ENCODE measurements around the gene RAB11FIP4. TPM values are rescaled to one million over a fixed set of nuclear protein-coding genes. Genes with fewer than 3 reads are reported as not detected.

RAB11FIP4 gene
- total and polyA plus RNA-seq, 2 of the 8 experiments (the other 6 are each of a cell fraction or from before 2014, with no cell fraction given) = 21.7 to 53.2 TPM

DNA sequence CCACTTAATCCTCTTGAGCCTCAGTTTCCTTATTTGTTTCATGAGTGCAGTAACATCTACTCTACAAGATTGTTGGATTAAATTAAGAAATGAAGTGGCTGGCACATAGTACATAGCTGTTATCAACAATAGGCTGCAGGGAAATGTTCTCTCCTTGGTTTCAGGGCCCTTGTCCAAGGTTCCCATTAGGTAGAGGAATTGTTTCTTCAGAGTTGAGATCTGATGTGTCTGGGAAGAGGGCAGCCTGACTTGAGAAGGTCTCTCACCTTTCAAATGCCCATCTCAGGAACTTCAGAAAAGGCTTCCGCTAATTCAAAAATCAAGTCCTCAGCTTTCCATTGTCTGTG lies 87.6 kb downstream of the RAB11FIP4 start:
- no peaks in the 10 kb centered on the region; a peak in 1 of 7 replicates for H3K4me1 ChIP-seq (replicated peaks in 1 of 4; ENCODE audit: control insufficient read depth in 3 of 4, insufficient read depth in 4 of 4, low read length in 3 of 4)
- no peak for TF ChIP-seq HDAC2 (IDR thresholded peaks at IDR 0.05; ENCODE audit: borderline replicate concordance in 1 of 2, low read depth in 2 of 2, low read length in 2 of 2)
- TF ChIP-seq JUND (IDR thresholded peaks at IDR 0.05; ENCODE audit: low read length) = no peak
- TF ChIP-seq TAF7 (optimal IDR thresholded peaks at IDR 0.05; ENCODE audit: borderline replicate concordance, low read depth, low read length) = no peak
- TF ChIP-seq GTF2F1 (IDR thresholded peaks at IDR 0.05; ENCODE audit: borderline replicate concordance, low read depth, low read length) = no peak
- TF ChIP-seq GABPA (IDR thresholded peaks at IDR 0.05; ENCODE audit: borderline replicate concordance, insufficient read depth, low read length) = no peak
- no peak for TF ChIP-seq SIRT6 (IDR thresholded peaks at IDR 0.05; ENCODE audit: low read length)
- no peak for TF ChIP-seq BRCA1 (IDR thresholded peaks at IDR 0.05; ENCODE audit: low read depth, low read length)
- no peak for TF ChIP-seq CEBPB (IDR thresholded peaks at IDR 0.05; ENCODE audit: low read depth, low read length)
- no peak for TF ChIP-seq PHF8 (conservative IDR thresholded peaks at IDR 0.05; ENCODE audit: low read depth, low read length)
- TF ChIP-seq, protein P1, sequence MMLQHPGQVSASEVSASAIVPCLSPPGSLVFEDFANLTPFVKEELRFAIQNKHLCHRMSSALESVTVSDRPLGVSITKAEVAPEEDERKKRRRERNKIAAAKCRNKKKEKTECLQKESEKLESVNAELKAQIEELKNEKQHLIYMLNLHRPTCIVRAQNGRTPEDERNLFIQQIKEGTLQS (IDR thresholded peaks at IDR 0.05; ENCODE audit: insufficient read depth, low read depth, low read length) = no peak
- no peak for TF ChIP-seq KDM4A (IDR thresholded peaks at IDR 0.05; ENCODE audit: low read depth, low read length, severe bottlenecking)
- no peak for TF ChIP-seq RBBP5 (IDR thresholded peaks at IDR 0.05; ENCODE audit: borderline replicate concordance, low read depth, low read length)
- TF ChIP-seq SRF (IDR thresholded peaks at IDR 0.05; ENCODE audit: low read depth, low read length) = no peak
- no peak for TF ChIP-seq TBP (IDR thresholded peaks at IDR 0.05; ENCODE audit: low read depth, low read length)

More for the DNA sequence above, 87.6 kb downstream of the RAB11FIP4 start:
- no peak overlapping the region for H2BK5ac ChIP-seq (ENCODE audit: low read depth, low read length)
- H3K4me2 ChIP-seq (ENCODE audit: insufficient read depth in 1 of 2, low read depth in 2 of 2, low read length in 2 of 2) = no peak overlapping the region
- no peak overlapping the region for H3K9ac ChIP-seq (replicated peaks in 1 of 4; ENCODE audit: extremely low read depth in 1 of 4, low read depth in 3 of 4, low read length in 3 of 4)
- FAIRE-seq (no peak), DNase-seq (ENCODE audit: low read depth in 1 of 2, low spot score in 2 of 2) (no peak)
- H3K18ac ChIP-seq (ENCODE audit: extremely low read depth, low read length) = no peak overlapping the region
- H3K4me3 ChIP-seq (ENCODE audit: extremely low read depth in 1 of 4, insufficient read depth in 2 of 4, low read depth in 3 of 4, low read length in 4 of 4) = no peak overlapping the region
- no peak overlapping the region for H2AFZ ChIP-seq (ENCODE audit: low read length)
- H4K91ac ChIP-seq (replicated peaks; ENCODE audit: insufficient read length, low read length) = no peak overlapping the region
- H3K79me2 ChIP-seq (ENCODE audit: control insufficient read depth in 1 of 2, insufficient read depth in 2 of 2, low read length in 2 of 2) = no peaks in the 10 kb centered on the region
- no peak overlapping the region for H3K4ac ChIP-seq (replicated peaks; ENCODE audit: insufficient read length, low read depth, low read length)
- ChIA-PET POLR2A (ENCODE audit: partially characterized antibody) (interaction anchor here (1.0 kb wide), 1 partner anchor 10 kb away, joined by 3 read pairs; no protein-coding TSS in a partner anchor), CTCF (ENCODE audit: partially characterized antibody) (interaction anchor here (1.1 to 1.2 kb wide), 4 partner anchors 10 to 42 kb away, joined by 3 to 7 read pairs (median 4); no protein-coding TSS in a partner anchor)
- no peak overlapping the region for H2BK12ac ChIP-seq (ENCODE audit: low read depth, low read length)
- H3K9me3 ChIP-seq (ENCODE audit: insufficient read depth in 2 of 2, low read depth in 1 of 2, low read length in 1 of 2) = no peaks in the 10 kb centered on the region
- no peaks in the 10 kb centered on the region for H3K36me3 ChIP-seq (ENCODE audit: control insufficient read depth in 2 of 4, insufficient read depth in 4 of 4, low read length in 3 of 4)
- H3K14ac ChIP-seq (ENCODE audit: insufficient read length) = no peak overlapping the region
- H3K79me1 ChIP-seq (ENCODE audit: low read depth, low read length) = no peaks in the 10 kb centered on the region
- H4K20me1 ChIP-seq (replicated peaks in 1 of 2; ENCODE audit: control insufficient read depth in 1 of 2, insufficient read depth in 2 of 2, low read length in 2 of 2) = no peaks in the 10 kb centered on the region
- no peaks in the 10 kb centered on the region for H3K23me2 ChIP-seq (ENCODE audit: low read depth, low read length)
- no peaks in the 10 kb centered on the region for H3K27me3 ChIP-seq (replicated peaks in 1 of 4; ENCODE audit: control insufficient read depth in 3 of 4, extremely low read depth in 1 of 4, insufficient read depth in 3 of 4, low read length in 3 of 4)
- no peak overlapping the region for H3K56ac ChIP-seq (replicated peaks; ENCODE audit: insufficient read length, low read depth, low read length)
- H4K8ac ChIP-seq (ENCODE audit: extremely low read depth, insufficient read depth, low read length) = no peak overlapping the region
- H2BK20ac ChIP-seq (ENCODE audit: low read length) = no peak overlapping the region
- no peak overlapping the region for H2BK120ac ChIP-seq (replicated peaks; ENCODE audit: low read depth, low read length)
- no peak overlapping the region for H2BK15ac ChIP-seq (ENCODE audit: low read length)
- no peak overlapping the region for H3K23ac ChIP-seq (ENCODE audit: insufficient read length)
- H2AK5ac ChIP-seq (ENCODE audit: low read depth, low read length) = no peak overlapping the region
- no peak overlapping the region for H4K5ac ChIP-seq (ENCODE audit: insufficient read length, low read depth, low read length)
- WGBS, 2 experiments (ENCODE audit: extremely low coverage in 1 of 2, insufficient coverage in 1 of 2, insufficient read length in 1 of 2, insufficient replicate concordance in 2 of 2, low coverage in 1 of 2, low lambda C conversion rate in 2 of 2, missing lambda C conversion rate in 1 of 2) = 100% methylated on average over 1 of the region's 1 CpG; no CpG with 5 or more reads in 1 of the 2 experiments
- H3K27ac ChIP-seq (ENCODE audit: low read depth, low read length) = no peak overlapping the region
